Measurements from ENCODE around the gene RNF212. TPM values are rescaled to one million over a fixed set of nuclear protein-coding genes. Genes with fewer than 3 reads are reported as not detected.
A peak's percentile ranks its signal among the peaks of the same experiment; 100 is the strongest.

Gene RNF212
- total RNA-seq, 4 donors from 2014 or later: 6.7 to 31.1 (median 8.6) TPM

DNA sequence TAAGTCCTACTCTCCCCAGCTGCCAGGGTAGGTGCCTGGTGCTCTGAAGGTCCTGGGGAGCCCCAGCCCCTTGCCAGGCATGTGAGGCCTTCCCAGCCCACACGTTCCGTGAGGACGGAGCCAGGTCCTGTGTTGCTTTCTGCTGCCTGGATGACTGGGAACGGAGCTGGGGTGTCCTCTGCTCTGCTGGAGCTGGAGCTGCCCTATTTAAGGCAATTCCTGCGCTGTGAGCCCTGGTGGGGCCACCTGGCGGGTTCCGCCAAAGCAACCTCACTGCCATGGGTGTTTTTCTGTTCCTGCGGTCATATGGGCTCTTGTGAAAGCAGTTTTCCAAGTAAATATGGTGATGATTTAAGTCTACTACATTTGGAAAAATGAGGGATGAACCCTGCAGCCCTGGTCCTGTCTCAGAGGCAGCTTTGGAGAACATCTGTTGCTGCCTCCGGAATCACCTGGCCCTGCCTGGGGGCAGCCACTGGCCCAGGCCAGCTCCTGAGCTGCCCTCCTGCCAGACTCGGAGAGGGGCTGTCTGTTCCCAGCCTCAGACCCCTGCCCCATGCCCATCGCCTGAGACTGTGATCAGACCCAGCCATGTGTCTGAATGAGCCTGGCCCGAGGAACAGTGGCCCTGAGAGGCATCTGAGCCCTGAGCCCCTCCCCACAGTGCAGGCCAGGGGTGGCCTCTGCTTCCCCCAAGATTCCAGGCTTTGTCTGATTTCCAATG is 68.7 kb downstream of the RNF212 start:
- peak in 1 of 2 donors; percentile 8 for DNase-seq
- H3K4me1 ChIP-seq: peaks cover 65 to 82% of the 10 kb centered on the region in 2 donors
- H3K9me3 ChIP-seq: no peaks in the 10 kb centered on the region
- TF ChIP-seq POLR2A (IDR thresholded peaks at IDR 0.05) (no peak), CTCF (IDR thresholded peaks at IDR 0.05) (no peak)
- H3K36me3 ChIP-seq: no peaks in the 10 kb centered on the region
- intact Hi-C loops (cut with DNase I): no loop called here
- H3K27me3 ChIP-seq: no peaks in the 10 kb centered on the region
- 92 to 95% methylated on average over 6 to 12 of the region's 12 CpGs for WGBS, 2 donors
- H3K4me3 ChIP-seq (replicated peaks in 1 of 3): no peak overlapping the region
- H3K27ac ChIP-seq: peak overlapping the region; percentile 79 to 84 (median 79)

DNA sequence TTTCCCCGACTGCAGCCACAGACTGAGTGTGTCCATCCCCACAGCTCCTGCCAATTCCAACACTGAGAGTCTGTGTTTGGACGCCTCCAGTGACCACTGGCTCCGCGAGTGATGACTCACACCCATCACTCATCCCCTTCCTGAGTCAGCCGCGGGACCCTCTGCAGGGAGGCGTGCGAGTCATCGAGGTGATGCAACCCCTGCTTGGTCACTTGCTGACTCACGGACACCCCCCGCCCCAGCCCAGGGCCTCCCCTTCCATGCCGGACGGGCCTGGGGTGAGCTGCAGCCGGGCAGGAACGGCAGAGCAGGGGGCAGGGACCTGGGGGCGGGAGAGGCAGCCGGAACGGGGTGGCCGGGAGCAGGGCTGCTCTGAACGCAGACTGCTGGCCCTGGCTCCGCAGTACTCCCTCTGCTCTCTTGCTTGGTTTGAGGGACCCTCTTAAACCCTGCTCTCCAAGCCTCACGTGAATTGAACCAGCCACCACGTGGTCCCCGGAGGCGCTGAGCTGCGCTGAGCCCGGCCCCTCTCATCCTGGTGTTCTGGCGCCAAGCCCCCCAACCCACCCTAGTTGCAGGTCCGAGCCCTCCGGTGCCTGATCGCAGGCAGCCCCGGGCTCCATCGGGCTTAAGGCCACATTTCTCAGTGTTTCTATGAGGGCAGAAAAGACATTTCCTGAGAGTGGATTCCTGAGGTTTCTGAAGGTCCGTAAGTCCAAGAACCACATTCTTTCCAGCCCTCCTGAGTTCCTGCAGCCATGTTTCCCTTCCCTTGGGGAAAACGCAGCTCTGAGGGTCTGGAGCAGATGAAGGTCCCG is 69.5 kb downstream of the RNF212 start:
- H3K4me3 ChIP-seq (replicated peaks in 1 of 3): no peak overlapping the region
- no peaks in the 10 kb centered on the region for H3K9me3 ChIP-seq
- DNase-seq: peak; percentile 93 to 95
- intact Hi-C loops (cut with DNase I): no loop called here
- 22 to 26% methylated on average over 28 to 33 of the region's 36 CpGs for WGBS, 2 donors
- TF ChIP-seq POLR2A (IDR thresholded peaks at IDR 0.05): no peak
- TF ChIP-seq CTCF (IDR thresholded peaks at IDR 0.05): no peak
- peaks cover 69 to 82% of the 10 kb centered on the region in 2 donors for H3K4me1 ChIP-seq
- peak overlapping the region; percentile 79 to 84 (median 79) for H3K27ac ChIP-seq
- H3K27me3 ChIP-seq: no peaks in the 10 kb centered on the region
- H3K36me3 ChIP-seq: no peaks in the 10 kb centered on the region

DNA sequence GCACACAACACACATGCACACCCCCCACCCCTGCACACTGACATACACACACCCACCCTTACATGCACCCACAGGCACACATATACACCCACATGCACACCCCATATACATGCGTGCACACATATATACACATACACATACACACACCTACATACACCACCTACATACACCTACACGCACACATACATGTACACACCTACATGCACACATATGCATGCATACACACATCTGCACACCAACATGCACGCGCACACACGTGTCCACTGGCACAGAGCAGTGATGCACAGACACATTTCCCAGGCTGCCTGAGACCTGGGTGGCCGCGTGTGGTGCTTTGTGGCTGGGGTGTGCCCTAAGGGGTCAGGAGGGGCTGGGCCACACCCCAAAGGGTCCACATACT is 70.2 kb downstream of the RNF212 start:
- H3K36me3 ChIP-seq: no peaks in the 10 kb centered on the region
- peak overlapping the region in 2 of 3 donors; percentile 79 to 84 for H3K27ac ChIP-seq
- intact Hi-C loops (cut with DNase I): no loop called here
- H3K4me3 ChIP-seq (replicated peaks in 1 of 3): no peak overlapping the region
- H3K4me1 ChIP-seq: peaks cover 73 to 84% of the 10 kb centered on the region in 2 donors
- DNase-seq: peak in 1 of 2 donors; percentile 1
- TF ChIP-seq CTCF (IDR thresholded peaks at IDR 0.05): no peak
- TF ChIP-seq POLR2A (IDR thresholded peaks at IDR 0.05): no peak
- H3K27me3 ChIP-seq: no peaks in the 10 kb centered on the region
- H3K9me3 ChIP-seq: no peaks in the 10 kb centered on the region
- WGBS, 2 donors: 68 to 89% methylated on average over 5 to 7 of the region's 7 CpGs

DNA sequence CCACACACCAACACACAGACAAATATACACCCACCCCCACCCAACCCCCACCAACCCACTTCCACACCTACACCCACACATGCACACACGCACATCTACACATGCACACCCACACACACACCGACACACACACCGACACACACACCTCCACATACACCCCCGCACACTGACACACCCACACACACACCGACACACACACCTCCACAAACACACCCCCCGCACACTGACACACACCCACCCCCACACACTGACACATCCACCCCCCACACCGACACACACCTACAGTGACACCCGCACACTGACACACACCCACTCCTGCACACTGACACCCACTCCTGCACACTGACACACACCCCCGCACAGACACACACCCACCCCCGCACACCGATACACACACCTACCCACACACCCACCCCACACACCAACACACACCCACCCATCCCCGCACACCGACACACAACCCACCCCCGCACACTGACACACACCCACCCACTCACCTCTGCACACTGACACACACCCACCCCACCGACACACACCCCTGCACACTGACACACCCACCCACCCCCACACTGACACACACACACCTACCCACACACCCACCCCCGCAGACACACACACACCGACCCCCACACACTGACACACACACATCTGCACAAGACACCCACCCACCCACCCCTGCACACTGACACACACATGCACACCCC is 70.9 kb downstream of the RNF212 start:
- no peaks in the 10 kb centered on the region for H3K9me3 ChIP-seq
- no peak for TF ChIP-seq CTCF (IDR thresholded peaks at IDR 0.05)
- TF ChIP-seq POLR2A (IDR thresholded peaks at IDR 0.05): no peak
- DNase-seq: peak; percentile 1 to 8
- H3K4me1 ChIP-seq: peaks cover 69 to 84% of the 10 kb centered on the region in 2 donors
- H3K36me3 ChIP-seq: no peaks in the 10 kb centered on the region
- H3K27ac ChIP-seq: peak overlapping the region; percentile 80 to 99 (median 86)
- WGBS, 2 donors: 89 to 91% methylated on average over 13 to 17 of the region's 17 CpGs
- no peaks in the 10 kb centered on the region for H3K27me3 ChIP-seq
- intact Hi-C loops (cut with DNase I): no loop called here
- H3K4me3 ChIP-seq (replicated peaks in 1 of 3): no peak overlapping the region

Data from thyroid gland (tissue), 4 donors.